SHP77 (cell line): ENCODE data around the gene FTCD.

Experiments
- DNase-seq, 2 experiments: peaks; one replicate each; lab custom pipeline; 2025; lab: John Stamatoyannopoulos, UW

The FTCD gene

GRCh38 chr21:46093668-46094400 lies 61.5 kb downstream of the FTCD start:
- no peak for DNase-seq

DNA sequence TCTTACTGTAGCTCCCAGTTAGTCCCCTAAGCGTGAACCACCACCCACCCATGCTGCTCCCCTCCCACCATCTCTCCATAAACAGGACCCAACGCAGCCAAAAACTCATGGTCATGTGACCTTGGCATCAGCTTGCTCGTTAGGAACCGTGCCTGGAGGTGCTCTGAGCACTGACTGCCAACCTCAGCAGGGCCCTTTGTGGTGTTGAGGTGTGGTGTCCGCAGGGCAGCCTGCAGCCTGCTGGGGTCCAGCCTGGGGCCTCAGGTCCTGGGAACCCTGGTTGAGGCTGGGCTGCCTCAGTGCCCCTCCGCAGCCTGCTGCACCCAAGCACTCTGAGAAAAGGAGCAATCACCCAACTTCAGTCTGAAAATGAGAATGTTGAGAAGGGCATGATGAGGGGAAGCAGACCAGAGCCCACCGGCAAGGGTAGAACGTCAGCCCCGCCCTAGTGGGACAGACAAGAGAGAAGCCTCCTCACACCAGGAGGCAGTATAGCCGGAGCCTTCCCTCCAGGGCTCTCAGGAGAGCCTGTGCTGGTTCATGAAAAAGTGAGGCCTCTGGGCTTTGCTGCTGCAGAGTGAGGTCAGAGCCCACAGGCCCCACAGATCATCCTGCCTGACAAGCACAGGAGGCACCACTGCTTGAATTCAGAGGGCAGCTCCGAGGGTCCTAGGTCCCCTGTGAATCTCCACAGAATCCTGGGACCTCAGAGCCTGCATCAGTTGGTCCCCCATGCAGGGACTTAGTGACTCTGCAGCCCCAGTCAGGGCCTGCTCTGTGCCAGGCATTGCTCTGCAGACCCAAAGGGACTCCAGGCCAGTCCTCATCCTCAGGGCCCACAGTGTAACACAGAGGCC lies 62.3 kb downstream of the FTCD start:
- DNase-seq, result no peak

GRCh38 chr21:46092026-46092764 lies 63.2 kb downstream of the FTCD start:
- no peak for DNase-seq

DNA sequence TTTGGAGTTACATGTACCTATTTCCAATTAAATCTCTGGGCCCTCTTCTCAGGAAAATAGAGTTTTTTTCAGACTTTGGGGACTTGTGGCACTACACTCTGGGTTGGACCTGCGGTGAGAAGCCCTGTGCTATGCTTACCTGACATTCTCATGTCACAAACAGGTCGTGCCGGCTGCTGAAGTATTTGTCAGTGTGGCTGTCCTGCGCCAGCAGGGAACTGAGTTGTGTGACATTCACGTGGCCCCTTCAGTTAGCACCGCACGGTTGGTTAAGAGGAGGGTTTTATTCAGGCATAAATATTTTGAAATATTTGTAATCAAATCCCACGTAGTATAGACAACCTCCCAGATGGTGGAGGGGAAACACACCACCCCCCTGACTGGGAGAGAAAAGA lies 63.8 kb downstream of the FTCD start:
- DNase-seq, result no peak

GRCh38 chr21:46091118-46091517 lies 64.3 kb downstream of the FTCD start:
- DNase-seq, result no peak

DNA sequence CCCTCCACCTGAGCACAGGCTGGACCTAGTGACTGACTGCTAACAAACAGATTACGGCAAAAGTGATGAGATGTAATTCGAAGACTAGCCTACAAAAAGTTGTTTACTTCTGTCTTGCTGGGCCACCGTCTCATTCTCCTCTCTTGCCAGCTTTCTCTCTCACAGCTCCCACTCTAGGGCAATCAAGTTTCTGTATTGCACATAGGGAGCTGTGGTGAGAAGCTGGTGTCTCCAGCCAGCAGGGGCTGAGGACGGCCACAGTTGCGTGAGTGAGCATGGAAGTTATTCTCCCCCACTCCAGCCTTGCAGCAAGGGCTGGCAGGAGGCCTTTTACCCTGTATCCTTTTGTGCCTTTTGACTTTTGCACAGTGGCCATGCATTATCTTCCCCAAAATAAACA lies 66.1 kb downstream of the FTCD start:
- DNase-seq, result no peak

DNA sequence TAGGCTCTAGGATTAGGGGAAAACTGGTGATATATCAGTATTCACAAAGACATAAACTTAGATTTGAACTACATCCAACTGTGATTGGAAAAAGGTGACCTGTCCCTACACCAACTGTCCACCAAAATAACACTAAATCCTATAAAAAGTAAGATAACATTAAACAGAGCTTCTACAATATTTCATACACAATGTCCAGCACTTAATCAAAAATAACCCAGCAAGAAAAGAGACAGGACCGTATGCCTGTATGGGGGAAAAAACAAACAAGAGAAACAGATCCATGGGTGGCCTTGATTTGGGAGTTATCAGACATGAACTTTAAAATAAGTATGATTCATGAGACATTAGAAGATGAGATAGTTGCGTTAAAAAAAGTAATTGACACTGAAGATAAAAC lies 67.2 kb downstream of the FTCD start:
- DNase-seq, result no peak

DNA sequence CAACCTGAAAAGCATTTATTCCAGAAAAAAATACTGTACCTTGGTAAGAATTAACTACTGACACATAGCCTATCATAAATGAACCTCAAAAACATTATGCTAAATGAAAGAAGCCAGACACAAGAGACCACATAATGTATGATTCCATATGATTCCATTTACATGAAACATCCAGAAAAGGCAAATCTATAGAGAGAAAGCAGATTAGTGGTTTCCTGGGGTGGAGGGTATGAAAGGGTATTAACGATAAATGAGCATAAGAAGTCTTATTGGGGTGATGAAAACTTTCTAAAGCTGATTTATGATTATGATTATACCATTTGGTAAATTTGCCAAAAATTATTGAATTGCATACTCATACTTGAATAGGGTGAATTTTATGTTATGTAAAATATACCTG lies 67.7 kb downstream of the FTCD start:
- DNase-seq, result no peak
